Measurements from ENCODE around the gene PRKAR2B.

The PRKAR2B gene

DNA sequence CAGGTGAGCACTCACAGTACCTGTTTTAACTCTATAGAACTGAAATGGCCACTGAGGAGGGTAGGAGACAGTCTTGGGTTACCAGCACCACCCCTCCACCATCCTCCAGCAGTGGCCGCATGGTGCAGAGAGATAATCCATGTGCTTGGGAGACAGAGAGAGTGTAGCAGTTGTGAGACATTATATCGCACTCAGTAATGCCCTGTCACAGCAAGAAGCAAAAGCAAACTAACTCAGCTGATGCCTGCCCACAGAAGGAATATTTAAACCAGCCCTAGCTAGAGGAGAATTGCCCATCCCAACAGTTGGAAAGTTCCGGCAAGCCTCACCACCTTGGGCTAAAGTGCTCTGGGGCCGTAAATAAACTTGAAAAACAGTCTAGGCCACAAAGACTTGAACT, 65.5 kb downstream of the PRKAR2B start:
- no peak overlapping the region for H3K4me3 ChIP-seq (ENCODE audit: low read depth in 1 of 2, low read length in 1 of 2)
- no peaks in the 10 kb centered on the region for H3K9me3 ChIP-seq
- no peaks in the 10 kb centered on the region for H3K27me3 ChIP-seq
- no peaks in the 10 kb centered on the region for H3K4me1 ChIP-seq (ENCODE audit: control insufficient read depth in 1 of 2, insufficient read depth in 1 of 2, low read depth in 1 of 2, low read length in 1 of 2)
- H3K27ac ChIP-seq: no peak overlapping the region
- H3K36me3 ChIP-seq: no peaks in the 10 kb centered on the region
- TF ChIP-seq, protein P1, sequence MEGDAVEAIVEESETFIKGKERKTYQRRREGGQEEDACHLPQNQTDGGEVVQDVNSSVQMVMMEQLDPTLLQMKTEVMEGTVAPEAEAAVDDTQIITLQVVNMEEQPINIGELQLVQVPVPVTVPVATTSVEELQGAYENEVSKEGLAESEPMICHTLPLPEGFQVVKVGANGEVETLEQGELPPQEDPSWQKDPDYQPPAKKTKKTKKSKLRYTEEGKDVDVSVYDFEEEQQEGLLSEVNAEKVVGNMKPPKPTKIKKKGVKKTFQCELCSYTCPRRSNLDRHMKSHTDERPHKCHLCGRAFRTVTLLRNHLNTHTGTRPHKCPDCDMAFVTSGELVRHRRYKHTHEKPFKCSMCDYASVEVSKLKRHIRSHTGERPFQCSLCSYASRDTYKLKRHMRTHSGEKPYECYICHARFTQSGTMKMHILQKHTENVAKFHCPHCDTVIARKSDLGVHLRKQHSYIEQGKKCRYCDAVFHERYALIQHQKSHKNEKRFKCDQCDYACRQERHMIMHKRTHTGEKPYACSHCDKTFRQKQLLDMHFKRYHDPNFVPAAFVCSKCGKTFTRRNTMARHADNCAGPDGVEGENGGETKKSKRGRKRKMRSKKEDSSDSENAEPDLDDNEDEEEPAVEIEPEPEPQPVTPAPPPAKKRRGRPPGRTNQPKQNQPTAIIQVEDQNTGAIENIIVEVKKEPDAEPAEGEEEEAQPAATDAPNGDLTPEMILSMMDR (IDR thresholded peaks at IDR 0.05): no peak

DNA sequence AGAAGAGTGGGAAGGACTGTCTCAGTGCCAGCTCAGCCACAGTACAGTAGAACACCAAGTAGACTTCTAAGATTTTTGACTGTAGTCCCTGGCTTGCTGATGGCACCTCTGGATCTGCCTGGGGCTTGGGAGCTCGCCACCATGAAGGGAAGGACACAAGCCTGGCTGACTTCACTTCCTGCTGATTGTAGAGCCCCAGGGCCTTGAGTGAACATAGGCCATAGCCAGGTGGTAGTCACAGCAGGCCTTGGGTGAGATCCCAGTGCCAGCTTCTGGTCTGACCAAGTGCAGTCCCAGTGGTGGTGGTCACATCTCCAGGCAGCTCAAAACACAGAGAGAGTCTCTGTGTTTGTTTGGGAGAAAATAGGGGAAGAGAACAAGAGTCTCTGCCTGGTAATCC, 66.7 kb downstream of the PRKAR2B start:
- Histone ChIP-seq H3K4me3 (ENCODE audit: low read depth in 1 of 2, low read length in 1 of 2) (no peak overlapping the region), H3K27me3 (no peaks in the 10 kb centered on the region), H3K4me1 (ENCODE audit: control insufficient read depth in 1 of 2, insufficient read depth in 1 of 2, low read depth in 1 of 2, low read length in 1 of 2) (no peaks in the 10 kb centered on the region), H3K9me3 (no peaks in the 10 kb centered on the region), H3K36me3 (no peaks in the 10 kb centered on the region), H3K27ac (no peak overlapping the region)
- TF ChIP-seq, protein P1 (IDR thresholded peaks at IDR 0.05): no peak

DNA sequence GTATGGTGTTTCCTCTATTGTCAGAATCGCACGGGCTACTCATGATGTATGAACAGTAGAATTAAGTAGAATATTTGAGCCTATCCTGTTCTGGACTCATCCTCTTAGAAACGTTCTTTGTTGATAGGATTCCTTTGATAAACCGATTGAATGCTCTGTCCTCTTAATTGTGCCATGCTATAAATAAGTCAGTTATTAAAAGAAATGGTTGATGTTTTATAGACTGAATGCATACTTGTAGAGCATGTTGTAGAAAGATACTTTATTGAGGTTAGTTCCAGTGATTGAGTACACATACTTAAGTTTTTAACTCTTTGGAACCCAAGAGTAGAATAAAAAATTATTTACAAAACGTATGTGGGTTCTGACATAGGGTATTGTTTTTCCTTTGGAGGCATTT, 69.4 kb downstream of the PRKAR2B start:
- H3K4me1 ChIP-seq (ENCODE audit: control insufficient read depth in 1 of 2, insufficient read depth in 1 of 2, low read depth in 1 of 2, low read length in 1 of 2): no peaks in the 10 kb centered on the region
- no peaks in the 10 kb centered on the region for H3K36me3 ChIP-seq
- no peak overlapping the region for H3K27ac ChIP-seq
- no peaks in the 10 kb centered on the region for H3K9me3 ChIP-seq
- TF ChIP-seq, protein P1 (IDR thresholded peaks at IDR 0.05): no peak
- no peak overlapping the region for H3K4me3 ChIP-seq (ENCODE audit: low read depth in 1 of 2, low read length in 1 of 2)
- no peaks in the 10 kb centered on the region for H3K27me3 ChIP-seq

DNA sequence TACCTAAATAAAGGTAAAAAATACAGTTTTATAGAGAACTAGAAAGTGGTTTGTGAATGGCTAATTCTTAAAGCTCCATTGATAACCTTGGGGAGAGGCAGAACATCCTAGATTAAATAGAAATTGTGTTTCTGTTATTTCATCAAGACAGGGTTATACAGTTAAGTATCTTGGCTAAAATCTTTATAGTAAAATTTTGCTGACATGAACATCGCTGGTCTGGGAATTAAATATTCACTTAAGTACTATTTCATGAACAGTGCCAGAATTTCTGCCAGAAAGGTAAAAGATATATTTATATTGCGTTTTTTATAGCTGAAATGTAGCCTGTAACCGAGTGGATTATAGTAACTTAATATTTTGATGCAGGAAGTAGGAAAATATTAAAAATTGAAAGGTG, 70.6 kb downstream of the PRKAR2B start:
- TF ChIP-seq, protein P1 (IDR thresholded peaks at IDR 0.05): no peak
- Histone ChIP-seq H3K27me3 (no peaks in the 10 kb centered on the region), H3K36me3 (no peaks in the 10 kb centered on the region), H3K4me1 (ENCODE audit: control insufficient read depth in 1 of 2, insufficient read depth in 1 of 2, low read depth in 1 of 2, low read length in 1 of 2) (no peaks in the 10 kb centered on the region), H3K9me3 (no peaks in the 10 kb centered on the region), H3K4me3 (ENCODE audit: low read depth in 1 of 2, low read length in 1 of 2) (no peak overlapping the region), H3K27ac (no peak overlapping the region)

DNA sequence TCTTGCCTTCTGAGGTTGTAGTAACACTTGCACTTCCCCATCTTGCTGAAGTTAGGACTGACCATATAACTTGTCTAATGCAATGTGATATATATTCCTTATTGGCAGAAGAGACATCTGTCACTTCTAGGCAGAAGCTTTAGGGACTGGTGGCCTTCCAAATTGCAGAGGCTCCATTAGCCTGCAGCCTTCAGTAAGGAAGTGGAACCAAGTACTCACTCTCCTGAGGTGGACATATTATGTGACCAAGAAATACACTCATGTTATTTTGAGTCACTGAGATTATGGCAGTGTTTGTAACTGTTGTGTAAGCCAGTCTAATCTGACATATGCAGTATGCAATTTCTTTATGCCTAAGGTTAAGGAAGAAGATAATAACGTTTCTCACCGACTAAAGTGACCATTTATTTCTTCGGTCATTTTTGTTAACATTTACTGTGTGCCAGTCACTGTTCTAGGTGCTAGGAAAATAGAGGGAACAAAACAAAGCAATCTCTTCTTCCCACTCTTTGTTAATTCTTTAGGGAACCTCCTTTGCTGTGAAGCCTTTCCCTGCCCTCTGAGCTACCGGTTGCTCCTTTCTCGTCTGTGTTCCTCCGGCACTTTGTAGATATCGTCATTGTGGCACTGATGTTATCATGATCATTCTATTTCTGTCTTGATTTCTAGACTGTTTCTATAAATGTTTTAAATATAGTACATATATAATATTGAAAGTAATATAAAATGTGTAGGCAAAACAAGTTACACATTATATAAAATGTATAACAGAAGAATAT, 71.4 kb downstream of the PRKAR2B start:
- Histone ChIP-seq H3K4me3 (ENCODE audit: low read depth in 1 of 2, low read length in 1 of 2) (no peak overlapping the region), H3K9me3 (no peaks in the 10 kb centered on the region), H3K27ac (no peak overlapping the region), H3K4me1 (ENCODE audit: control insufficient read depth in 1 of 2, insufficient read depth in 1 of 2, low read depth in 1 of 2, low read length in 1 of 2) (no peaks in the 10 kb centered on the region), H3K36me3 (no peaks in the 10 kb centered on the region), H3K27me3 (no peaks in the 10 kb centered on the region)
- TF ChIP-seq, protein P1 (IDR thresholded peaks at IDR 0.05): no peak

All from neutrophil (primary cell).